ENCODE results near the gene CNOT11. TPM values are rescaled to one million over a fixed set of nuclear protein-coding genes. Genes with fewer than 3 reads are reported as not detected.
A peak's percentile ranks its signal among the peaks of the same experiment; 100 is the strongest.
"Not testable (repeated sequence)": the region's sequence is repeated elsewhere in the genome, so short reads cannot be mapped to it uniquely, and the experiment has no call there.

CNOT11 gene
- total and polyA plus RNA-seq, 2 experiments from 2014 or later: 22.6 to 33.3 TPM

GRCh38 chr2:101238930-101239759, 13.5 kb upstream of the CNOT11 start:
- DNase-seq: no peak
- no peak overlapping the region for H3K9ac ChIP-seq
- H3K79me2 ChIP-seq (ENCODE audit: insufficient read depth): no peaks in the 10 kb centered on the region
- WGBS, 2 experiments (ENCODE audit: low coverage in 1 of 2, low lambda C conversion rate in 2 of 2, missing lambda C conversion rate in 2 of 2): 89 to 93% methylated on average over 12 of the region's 12 CpGs
- H3K27ac ChIP-seq: no peak overlapping the region
- no peak overlapping the region for H3K4me2 ChIP-seq (ENCODE audit: unreplicated experiment)
- in situ Hi-C loops (cut with MboI): no loop called here
- H3K4me3 ChIP-seq: no peak overlapping the region
- no peaks in the 10 kb centered on the region for H3K4me1 ChIP-seq (ENCODE audit: insufficient read depth)
- no peaks in the 10 kb centered on the region for H4K20me1 ChIP-seq (ENCODE audit: insufficient read depth)
- no peak overlapping the region for H2AFZ ChIP-seq
- TF ChIP-seq EZH2 (IDR thresholded peaks at IDR 0.05; ENCODE audit: insufficient read depth, poor library complexity, severe bottlenecking) (no peak), EZH2phosphoT487 (IDR thresholded peaks at IDR 0.05; ENCODE audit: insufficient read depth, low read depth) (no peak)
- H3K9me3 ChIP-seq (ENCODE audit: low read depth): no peaks in the 10 kb centered on the region
- H3F3A ChIP-seq (ENCODE audit: insufficient read depth): no peaks in the 10 kb centered on the region
- no peaks in the 10 kb centered on the region for H3K27me3 ChIP-seq (replicated peaks; ENCODE audit: insufficient read depth)
- H3K9me2 ChIP-seq (ENCODE audit: insufficient read depth): no peaks in the 10 kb centered on the region
- no peaks in the 10 kb centered on the region for H3K36me3 ChIP-seq (ENCODE audit: low read depth)

- H3K9ac ChIP-seq; H3K4me3 ChIP-seq; H3K9me2 ChIP-seq (ENCODE audit: insufficient read depth); H2AFZ ChIP-seq; H3K27me3 ChIP-seq (replicated peaks; ENCODE audit: insufficient read depth); H3F3A ChIP-seq (ENCODE audit: insufficient read depth); DNase-seq; in situ Hi-C loops (cut with MboI); H3K4me2 ChIP-seq (ENCODE audit: unreplicated experiment); H3K36me3 ChIP-seq (ENCODE audit: low read depth); H3K79me2 ChIP-seq (ENCODE audit: insufficient read depth); H3K4me1 ChIP-seq (ENCODE audit: insufficient read depth); H4K20me1 ChIP-seq (ENCODE audit: insufficient read depth); H3K9me3 ChIP-seq (ENCODE audit: low read depth); H3K27ac ChIP-seq: not testable (repeated sequence)
- 62 to 69% methylated on average over 2 of the region's 2 CpGs for WGBS, 2 experiments (ENCODE audit: low coverage in 1 of 2, low lambda C conversion rate in 2 of 2, missing lambda C conversion rate in 2 of 2)
Measured at GRCh38 chr2:101239760-101240118, 12.9 kb upstream of the CNOT11 start.

GRCh38 chr2:101240694-101241093, 12.0 kb upstream of the CNOT11 start:
- peak overlapping the region; percentile 69; the same call in 1 of the 2 replicates for H2AFZ ChIP-seq
- H3K4me2 ChIP-seq (ENCODE audit: unreplicated experiment); H3K27ac ChIP-seq; H3K9me2 ChIP-seq (ENCODE audit: insufficient read depth); H3K9me3 ChIP-seq (ENCODE audit: low read depth); H3K79me2 ChIP-seq (ENCODE audit: insufficient read depth); H3K4me1 ChIP-seq (ENCODE audit: insufficient read depth); H3K27me3 ChIP-seq (replicated peaks; ENCODE audit: insufficient read depth); H4K20me1 ChIP-seq (ENCODE audit: insufficient read depth); H3F3A ChIP-seq (ENCODE audit: insufficient read depth); H3K4me3 ChIP-seq; in situ Hi-C loops (cut with MboI); H3K36me3 ChIP-seq (ENCODE audit: low read depth); H3K9ac ChIP-seq: not testable (repeated sequence)
- DNase-seq: peak; percentile 41
- WGBS, 2 experiments (ENCODE audit: low coverage in 1 of 2, low lambda C conversion rate in 2 of 2, missing lambda C conversion rate in 2 of 2): 29 to 32% methylated on average over 2 of the region's 2 CpGs

GRCh38 chr2:101241158-101241557, 11.5 kb upstream of the CNOT11 start:
- H3K9me3 ChIP-seq (ENCODE audit: low read depth): no peaks in the 10 kb centered on the region
- H3F3A ChIP-seq (ENCODE audit: insufficient read depth): no peaks in the 10 kb centered on the region
- H3K4me1 ChIP-seq (ENCODE audit: insufficient read depth): no peaks in the 10 kb centered on the region
- peak overlapping the region; percentile 69; the same call in 1 of the 2 replicates for H2AFZ ChIP-seq
- no peaks in the 10 kb centered on the region for H3K9me2 ChIP-seq (ENCODE audit: insufficient read depth)
- H3K27ac ChIP-seq: no peak overlapping the region
- in situ Hi-C loops (cut with MboI): no loop called here
- no peak overlapping the region for H3K4me2 ChIP-seq (ENCODE audit: unreplicated experiment)
- no peaks in the 10 kb centered on the region for H4K20me1 ChIP-seq (ENCODE audit: insufficient read depth)
- H3K4me3 ChIP-seq: no peak overlapping the region
- no peak for DNase-seq
- 56 to 58% methylated on average over 5 of the region's 5 CpGs for WGBS, 2 experiments (ENCODE audit: low coverage in 1 of 2, low lambda C conversion rate in 2 of 2, missing lambda C conversion rate in 2 of 2)
- TF ChIP-seq EZH2 (IDR thresholded peaks at IDR 0.05; ENCODE audit: insufficient read depth, poor library complexity, severe bottlenecking): no peak
- TF ChIP-seq EZH2phosphoT487 (IDR thresholded peaks at IDR 0.05; ENCODE audit: insufficient read depth, low read depth): no peak
- H3K79me2 ChIP-seq (ENCODE audit: insufficient read depth): no peaks in the 10 kb centered on the region
- no peaks in the 10 kb centered on the region for H3K36me3 ChIP-seq (ENCODE audit: low read depth)
- H3K9ac ChIP-seq: no peak overlapping the region
- H3K27me3 ChIP-seq (replicated peaks; ENCODE audit: insufficient read depth): no peaks in the 10 kb centered on the region

GRCh38 chr2:101244373-101244772, 8.3 kb upstream of the CNOT11 start:
- H3K4me1 ChIP-seq (ENCODE audit: insufficient read depth); H3K4me3 ChIP-seq; H3K79me2 ChIP-seq (ENCODE audit: insufficient read depth); H3K36me3 ChIP-seq (ENCODE audit: low read depth); H3K9ac ChIP-seq; H3K4me2 ChIP-seq (ENCODE audit: unreplicated experiment); H3K9me3 ChIP-seq (ENCODE audit: low read depth); DNase-seq; H2AFZ ChIP-seq; H3K27ac ChIP-seq; in situ Hi-C loops (cut with MboI); H4K20me1 ChIP-seq (ENCODE audit: insufficient read depth); H3F3A ChIP-seq (ENCODE audit: insufficient read depth); H3K27me3 ChIP-seq (replicated peaks; ENCODE audit: insufficient read depth); H3K9me2 ChIP-seq (ENCODE audit: insufficient read depth): not testable (repeated sequence)
- WGBS, 2 experiments (ENCODE audit: low coverage in 1 of 2, low lambda C conversion rate in 2 of 2, missing lambda C conversion rate in 2 of 2): 64 to 68% methylated on average over 4 of the region's 4 CpGs

GRCh38 chr2:101244899-101245298, 7.8 kb upstream of the CNOT11 start:
- DNase-seq; in situ Hi-C loops (cut with MboI); H2AFZ ChIP-seq; H3K27me3 ChIP-seq (replicated peaks; ENCODE audit: insufficient read depth); H3K9me2 ChIP-seq (ENCODE audit: insufficient read depth); H3K27ac ChIP-seq; H4K20me1 ChIP-seq (ENCODE audit: insufficient read depth); H3K4me1 ChIP-seq (ENCODE audit: insufficient read depth); H3K79me2 ChIP-seq (ENCODE audit: insufficient read depth); H3K36me3 ChIP-seq (ENCODE audit: low read depth); H3K9ac ChIP-seq; H3K4me3 ChIP-seq; H3K9me3 ChIP-seq (ENCODE audit: low read depth); H3K4me2 ChIP-seq (ENCODE audit: unreplicated experiment); H3F3A ChIP-seq (ENCODE audit: insufficient read depth): not testable (repeated sequence)
- 90 to 93% methylated on average over 12 of the region's 12 CpGs for WGBS, 2 experiments (ENCODE audit: low coverage in 1 of 2, low lambda C conversion rate in 2 of 2, missing lambda C conversion rate in 2 of 2)

GRCh38 chr2:101245468-101245867, 7.2 kb upstream of the CNOT11 start:
- H3K4me1 ChIP-seq (ENCODE audit: insufficient read depth); in situ Hi-C loops (cut with MboI); H3K4me2 ChIP-seq (ENCODE audit: unreplicated experiment); H3K9ac ChIP-seq; H3K27ac ChIP-seq; H3K9me3 ChIP-seq (ENCODE audit: low read depth); H3K36me3 ChIP-seq (ENCODE audit: low read depth); H4K20me1 ChIP-seq (ENCODE audit: insufficient read depth); H2AFZ ChIP-seq; H3K9me2 ChIP-seq (ENCODE audit: insufficient read depth); H3F3A ChIP-seq (ENCODE audit: insufficient read depth); H3K4me3 ChIP-seq; H3K27me3 ChIP-seq (replicated peaks; ENCODE audit: insufficient read depth); DNase-seq; H3K79me2 ChIP-seq (ENCODE audit: insufficient read depth): not testable (repeated sequence)
- WGBS, 2 experiments (ENCODE audit: low coverage in 1 of 2, low lambda C conversion rate in 2 of 2, missing lambda C conversion rate in 2 of 2): 80 to 85% methylated on average over 5 of the region's 5 CpGs
